KMS-11 (cell line): Measurements from ENCODE around the gene TMEM184C.

ENCODE experiments used
- H2AFZ ChIP-seq: fragments of 200-600 bp; sonication (generic); 2 replicates; pipeline ENCODE4 v1.6.1; 2016; ENCODE audit warnings: antibody characterized with exemption, mixed run types, low read depth
- H3K27ac ChIP-seq: fragments of 200-600 bp; sonication (generic); 2 replicates; pipeline ENCODE4 v1.6.1; 2016; ENCODE audit warnings: mild to moderate bottlenecking, mixed run types
- H3K27me3 ChIP-seq: fragments of 200-600 bp; sonication (generic); 2 replicates; pipeline ENCODE4 v1.6.1; 2017; ENCODE audit warnings: mild to moderate bottlenecking, low read depth, mixed run types, moderate library complexity; ENCODE audit not compliant: insufficient read depth
- H3K36me3 ChIP-seq: fragments of 200-600 bp; sonication (generic); 2 replicates; pipeline ENCODE4 v1.6.1; 2017; ENCODE audit warnings: mild to moderate bottlenecking, mixed run types; ENCODE audit not compliant: insufficient read depth
- H3K4me1 ChIP-seq: fragments of 200-600 bp; sonication (generic); 2 replicates; pipeline ENCODE4 v1.6.1; 2016; ENCODE audit warnings: mild to moderate bottlenecking, low read depth, mixed run types; ENCODE audit not compliant: poor library complexity, severe bottlenecking
- H3K4me2 ChIP-seq: fragments of 200-600 bp; sonication (generic); 2 replicates; pipeline ENCODE4 v1.7.0; 2016; ENCODE audit warnings: mild to moderate bottlenecking, mixed run types
- H3K4me3 ChIP-seq: fragments of 200-600 bp; sonication (generic); IDR thresholded peaks from 2 replicates; pipeline ENCODE4 v1.6.1; 2017; ENCODE audit warnings: low read depth, low read length, mixed read lengths; ENCODE audit not compliant: insufficient read depth
- H3K79me2 ChIP-seq: fragments of 200-600 bp; sonication (generic); 2 replicates; pipeline ENCODE4 v1.6.1; 2016; ENCODE audit warnings: low read depth, mixed run types; ENCODE audit not compliant: insufficient read depth
- H3K9ac ChIP-seq: fragments of 200-600 bp; sonication (generic); 2 replicates; pipeline ENCODE4 v1.6.1; 2016; ENCODE audit warnings: mild to moderate bottlenecking, mixed run types
- H4K20me1 ChIP-seq: fragments of 200-600 bp; sonication (generic); 2 replicates; pipeline ENCODE4 v1.6.1; 2016; ENCODE audit warnings: mild to moderate bottlenecking, mixed run types; ENCODE audit not compliant: insufficient read depth
- TF ChIP-seq, protein P1 (sequence below): fragments of 200-600 bp; sonication (generic); conservative IDR thresholded peaks from 2 replicates; pipeline ENCODE4 v1.6.1; 2017; ENCODE audit warnings: low read depth, mild to moderate bottlenecking, antibody characterized with exemption, low read length, moderate library complexity, mixed read lengths

TMEM184C gene

DNA sequence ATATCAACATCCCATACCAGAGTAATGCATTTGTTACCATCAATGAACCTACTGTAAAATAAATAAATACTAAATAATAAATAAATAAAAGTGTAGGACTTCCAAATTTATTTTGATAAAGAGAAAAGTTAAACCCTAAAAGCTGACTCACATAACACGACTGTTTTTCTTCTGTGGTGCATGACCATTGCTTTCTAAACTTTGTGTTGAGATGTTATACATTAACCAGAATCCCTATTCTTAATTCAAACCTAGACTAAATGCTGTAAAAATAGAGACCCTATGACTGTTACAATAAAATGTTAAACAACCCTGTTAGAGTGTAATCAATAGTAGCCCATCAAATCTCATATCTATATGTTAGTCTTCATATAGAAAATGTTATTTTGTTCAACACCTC lies 87.6 kb downstream of the TMEM184C start:
- Histone ChIP-seq H4K20me1 (no peaks in the 10 kb centered on the region), H3K27ac (no peak overlapping the region), H3K27me3 (no peaks in the 10 kb centered on the region), H2AFZ (no peak overlapping the region), H3K79me2 (no peaks in the 10 kb centered on the region), H3K4me2 (no peak overlapping the region), H3K4me3 (no peak overlapping the region), H3K36me3 (no peaks in the 10 kb centered on the region), H3K9ac (no peak overlapping the region), H3K4me1 (peaks cover 4% of the 10 kb centered on the region)
- TF ChIP-seq, protein P1, sequence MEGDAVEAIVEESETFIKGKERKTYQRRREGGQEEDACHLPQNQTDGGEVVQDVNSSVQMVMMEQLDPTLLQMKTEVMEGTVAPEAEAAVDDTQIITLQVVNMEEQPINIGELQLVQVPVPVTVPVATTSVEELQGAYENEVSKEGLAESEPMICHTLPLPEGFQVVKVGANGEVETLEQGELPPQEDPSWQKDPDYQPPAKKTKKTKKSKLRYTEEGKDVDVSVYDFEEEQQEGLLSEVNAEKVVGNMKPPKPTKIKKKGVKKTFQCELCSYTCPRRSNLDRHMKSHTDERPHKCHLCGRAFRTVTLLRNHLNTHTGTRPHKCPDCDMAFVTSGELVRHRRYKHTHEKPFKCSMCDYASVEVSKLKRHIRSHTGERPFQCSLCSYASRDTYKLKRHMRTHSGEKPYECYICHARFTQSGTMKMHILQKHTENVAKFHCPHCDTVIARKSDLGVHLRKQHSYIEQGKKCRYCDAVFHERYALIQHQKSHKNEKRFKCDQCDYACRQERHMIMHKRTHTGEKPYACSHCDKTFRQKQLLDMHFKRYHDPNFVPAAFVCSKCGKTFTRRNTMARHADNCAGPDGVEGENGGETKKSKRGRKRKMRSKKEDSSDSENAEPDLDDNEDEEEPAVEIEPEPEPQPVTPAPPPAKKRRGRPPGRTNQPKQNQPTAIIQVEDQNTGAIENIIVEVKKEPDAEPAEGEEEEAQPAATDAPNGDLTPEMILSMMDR, result no peak

DNA sequence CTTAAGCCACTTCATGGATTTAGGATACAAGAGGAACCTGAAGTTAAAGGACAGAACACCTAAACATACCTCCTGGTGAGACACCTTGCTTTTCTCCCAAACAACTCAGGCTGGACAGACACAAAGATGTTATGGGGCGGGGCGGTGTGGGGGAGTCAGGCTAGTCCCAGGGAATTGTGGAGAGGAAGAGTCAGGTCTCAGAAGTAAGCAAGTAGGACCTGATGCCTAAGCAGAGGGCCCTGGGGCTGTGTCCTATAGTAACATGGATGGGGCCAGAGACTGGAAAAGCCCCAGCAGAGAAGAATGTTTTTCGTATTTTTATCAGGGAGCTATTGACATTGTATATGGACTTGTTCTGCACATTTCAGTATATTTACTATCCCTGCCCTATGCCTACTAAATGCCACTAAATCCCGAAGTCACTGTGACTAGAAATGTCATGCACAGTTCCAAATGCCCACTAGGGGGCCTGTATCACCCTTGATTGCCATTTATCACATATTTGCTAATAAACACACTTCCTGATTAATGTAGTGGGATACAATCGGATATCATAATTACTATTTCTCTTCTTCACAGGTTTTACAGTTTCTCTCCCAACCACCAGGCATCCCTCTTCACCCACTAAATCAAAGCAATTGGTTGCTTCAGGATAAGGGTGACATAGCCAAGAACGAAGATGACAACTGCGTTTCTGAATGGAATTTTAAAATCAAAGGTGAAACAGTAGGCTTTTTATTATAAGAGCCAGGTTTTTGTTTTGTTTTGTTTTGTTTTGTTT lies 90.9 kb downstream of the TMEM184C start:
- H3K27me3 ChIP-seq, result no peaks in the 10 kb centered on the region

DNA sequence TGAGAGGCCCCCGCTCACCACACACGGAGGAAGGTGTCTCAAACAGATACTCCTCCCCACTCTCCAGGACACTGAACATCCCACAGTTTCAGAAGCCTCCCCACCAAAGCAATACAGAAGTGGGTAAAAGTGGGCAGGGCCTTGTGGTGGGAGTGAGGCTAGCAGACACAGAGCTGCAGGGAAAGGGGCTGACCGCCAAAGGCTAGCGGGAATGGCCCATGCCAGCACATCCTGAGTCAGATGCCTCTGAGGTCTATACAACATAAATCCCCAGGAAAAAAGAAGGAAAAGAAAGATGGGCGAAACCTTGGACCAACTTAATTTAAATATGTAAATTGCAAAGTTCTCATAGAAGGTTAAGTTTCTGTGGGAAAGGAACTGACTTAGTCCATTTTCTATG lies 92.8 kb downstream of the TMEM184C start:
- no peaks in the 10 kb centered on the region for H3K27me3 ChIP-seq
- no peak overlapping the region for H3K4me3 ChIP-seq
- no peak overlapping the region for H3K4me2 ChIP-seq
- no peaks in the 10 kb centered on the region for H4K20me1 ChIP-seq
- no peak overlapping the region for H3K27ac ChIP-seq
- H2AFZ ChIP-seq, result no peak overlapping the region
- H3K4me1 ChIP-seq, result peaks cover 4% of the 10 kb centered on the region
- TF ChIP-seq, protein P1, result no peak
- H3K36me3 ChIP-seq, result no peaks in the 10 kb centered on the region
- no peaks in the 10 kb centered on the region for H3K79me2 ChIP-seq
- H3K9ac ChIP-seq, result no peak overlapping the region

More for the DNA sequence above, 90.9 kb downstream of the TMEM184C start:
- H4K20me1 ChIP-seq, result no peaks in the 10 kb centered on the region
- H3K4me3 ChIP-seq, result no peak overlapping the region
- no peak overlapping the region for H3K27ac ChIP-seq
- H3K9ac ChIP-seq, result no peak overlapping the region
- H3K4me1 ChIP-seq, result peaks cover 4% of the 10 kb centered on the region
- H3K79me2 ChIP-seq, result no peaks in the 10 kb centered on the region
- TF ChIP-seq, protein P1, result peak; percentile 98
- no peak overlapping the region for H3K4me2 ChIP-seq
- no peak overlapping the region; the same call in 1 of the 2 replicates for H2AFZ ChIP-seq
- no peaks in the 10 kb centered on the region for H3K36me3 ChIP-seq

DNA sequence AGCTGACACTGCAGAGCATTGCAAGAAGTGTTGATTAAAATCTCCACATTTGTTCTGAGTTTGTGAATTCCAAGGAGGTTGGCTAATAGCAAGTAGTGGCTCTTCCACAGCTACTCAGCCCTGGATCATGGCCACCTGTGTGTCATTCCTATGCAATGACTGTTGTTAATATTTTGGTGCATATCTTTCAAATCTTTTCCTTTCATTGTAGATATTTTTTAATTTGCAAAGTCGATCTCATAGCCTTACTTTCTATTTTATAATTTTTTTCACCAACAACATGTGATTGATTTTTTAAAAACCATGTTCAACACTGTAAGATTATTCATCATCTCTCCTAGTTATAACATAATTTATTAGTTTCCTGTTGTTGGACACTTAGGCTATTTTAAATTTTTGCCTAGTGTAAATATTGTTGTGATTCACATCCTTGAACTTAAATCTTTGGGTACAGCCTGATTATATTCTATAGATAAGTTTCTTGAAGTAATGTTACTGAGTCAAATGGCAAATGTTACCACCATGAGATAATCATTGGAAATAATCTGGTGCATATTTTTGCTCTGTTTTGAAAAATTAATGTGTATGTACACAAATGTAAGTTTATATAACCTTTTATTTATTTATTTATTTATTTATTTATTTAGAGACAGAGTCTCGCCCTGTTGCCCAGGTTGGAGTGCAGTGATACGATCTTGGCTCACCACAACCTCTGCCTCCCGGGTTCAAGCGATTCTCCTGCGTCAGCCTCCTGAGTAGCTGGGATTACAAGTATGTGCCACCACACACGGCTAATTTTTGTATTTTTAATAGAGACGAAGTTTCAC lies 97.6 kb downstream of the TMEM184C start:
- Histone ChIP-seq H3K79me2 (no peaks in the 10 kb centered on the region), H4K20me1 (no peaks in the 10 kb centered on the region), H2AFZ (no peak overlapping the region), H3K4me1 (peaks cover 18% of the 10 kb centered on the region), H3K27me3 (no peaks in the 10 kb centered on the region), H3K4me2 (no peak overlapping the region), H3K36me3 (no peaks in the 10 kb centered on the region), H3K27ac (no peak overlapping the region), H3K4me3 (no peak overlapping the region), H3K9ac (no peak overlapping the region)
- TF ChIP-seq, protein P1, result no peak
